KMS-11 (cell line): Measurements from ENCODE around the gene SH3BP2.

Experiments used
- H2AFZ ChIP-seq: fragments of 200-600 bp; sonication (generic); 2 replicates; pipeline ENCODE4 v1.6.1; 2016; ENCODE audit warnings: antibody characterized with exemption, mixed run types, low read depth
- H3K27ac ChIP-seq: fragments of 200-600 bp; sonication (generic); 2 replicates; pipeline ENCODE4 v1.6.1; 2016; ENCODE audit warnings: mild to moderate bottlenecking, mixed run types
- H3K27me3 ChIP-seq: fragments of 200-600 bp; sonication (generic); 2 replicates; pipeline ENCODE4 v1.6.1; 2017; ENCODE audit warnings: mild to moderate bottlenecking, low read depth, mixed run types, moderate library complexity; ENCODE audit not compliant: insufficient read depth
- H3K36me3 ChIP-seq: fragments of 200-600 bp; sonication (generic); 2 replicates; pipeline ENCODE4 v1.6.1; 2017; ENCODE audit warnings: mild to moderate bottlenecking, mixed run types; ENCODE audit not compliant: insufficient read depth
- H3K4me1 ChIP-seq: fragments of 200-600 bp; sonication (generic); 2 replicates; pipeline ENCODE4 v1.6.1; 2016; ENCODE audit warnings: mild to moderate bottlenecking, low read depth, mixed run types; ENCODE audit not compliant: poor library complexity, severe bottlenecking
- H3K4me2 ChIP-seq: fragments of 200-600 bp; sonication (generic); 2 replicates; pipeline ENCODE4 v1.7.0; 2016; ENCODE audit warnings: mild to moderate bottlenecking, mixed run types
- H3K4me3 ChIP-seq: fragments of 200-600 bp; sonication (generic); IDR thresholded peaks from 2 replicates; pipeline ENCODE4 v1.6.1; 2017; ENCODE audit warnings: low read depth, low read length, mixed read lengths; ENCODE audit not compliant: insufficient read depth
- H3K79me2 ChIP-seq: fragments of 200-600 bp; sonication (generic); 2 replicates; pipeline ENCODE4 v1.6.1; 2016; ENCODE audit warnings: low read depth, mixed run types; ENCODE audit not compliant: insufficient read depth
- H3K9ac ChIP-seq: fragments of 200-600 bp; sonication (generic); 2 replicates; pipeline ENCODE4 v1.6.1; 2016; ENCODE audit warnings: mild to moderate bottlenecking, mixed run types
- H4K20me1 ChIP-seq: fragments of 200-600 bp; sonication (generic); 2 replicates; pipeline ENCODE4 v1.6.1; 2016; ENCODE audit warnings: mild to moderate bottlenecking, mixed run types; ENCODE audit not compliant: insufficient read depth
- TF ChIP-seq, protein P1 (sequence below): fragments of 200-600 bp; sonication (generic); conservative IDR thresholded peaks from 2 replicates; pipeline ENCODE4 v1.6.1; 2017; ENCODE audit warnings: low read depth, mild to moderate bottlenecking, antibody characterized with exemption, low read length, moderate library complexity, mixed read lengths

SH3BP2 gene, protein sequence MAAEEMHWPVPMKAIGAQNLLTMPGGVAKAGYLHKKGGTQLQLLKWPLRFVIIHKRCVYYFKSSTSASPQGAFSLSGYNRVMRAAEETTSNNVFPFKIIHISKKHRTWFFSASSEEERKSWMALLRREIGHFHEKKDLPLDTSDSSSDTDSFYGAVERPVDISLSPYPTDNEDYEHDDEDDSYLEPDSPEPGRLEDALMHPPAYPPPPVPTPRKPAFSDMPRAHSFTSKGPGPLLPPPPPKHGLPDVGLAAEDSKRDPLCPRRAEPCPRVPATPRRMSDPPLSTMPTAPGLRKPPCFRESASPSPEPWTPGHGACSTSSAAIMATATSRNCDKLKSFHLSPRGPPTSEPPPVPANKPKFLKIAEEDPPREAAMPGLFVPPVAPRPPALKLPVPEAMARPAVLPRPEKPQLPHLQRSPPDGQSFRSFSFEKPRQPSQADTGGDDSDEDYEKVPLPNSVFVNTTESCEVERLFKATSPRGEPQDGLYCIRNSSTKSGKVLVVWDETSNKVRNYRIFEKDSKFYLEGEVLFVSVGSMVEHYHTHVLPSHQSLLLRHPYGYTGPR

GRCh38 chr4:2792711-2793585 lies at the start of gene SH3BP2:
Gene SH3BP2 (plus strand): TSS chr4:2793085. CDS start chr4:2820618, 27,533 bp downstream.
- H4K20me1 ChIP-seq = no peaks in the 10 kb centered on the region
- H3K27me3 ChIP-seq = no peaks in the 10 kb centered on the region
- no peak within 1 kb of the TSS; the same call in 1 of the 2 replicates for H2AFZ ChIP-seq
- no peak within 1 kb of the TSS for H3K4me3 ChIP-seq
- H3K9ac ChIP-seq = no peak within 1 kb of the TSS
- no peaks in the 10 kb centered on the region for H3K36me3 ChIP-seq
- peak within 1 kb of the TSS; percentile 25; the same call in 1 of the 2 replicates for H3K4me2 ChIP-seq
- TF ChIP-seq, protein P1, sequence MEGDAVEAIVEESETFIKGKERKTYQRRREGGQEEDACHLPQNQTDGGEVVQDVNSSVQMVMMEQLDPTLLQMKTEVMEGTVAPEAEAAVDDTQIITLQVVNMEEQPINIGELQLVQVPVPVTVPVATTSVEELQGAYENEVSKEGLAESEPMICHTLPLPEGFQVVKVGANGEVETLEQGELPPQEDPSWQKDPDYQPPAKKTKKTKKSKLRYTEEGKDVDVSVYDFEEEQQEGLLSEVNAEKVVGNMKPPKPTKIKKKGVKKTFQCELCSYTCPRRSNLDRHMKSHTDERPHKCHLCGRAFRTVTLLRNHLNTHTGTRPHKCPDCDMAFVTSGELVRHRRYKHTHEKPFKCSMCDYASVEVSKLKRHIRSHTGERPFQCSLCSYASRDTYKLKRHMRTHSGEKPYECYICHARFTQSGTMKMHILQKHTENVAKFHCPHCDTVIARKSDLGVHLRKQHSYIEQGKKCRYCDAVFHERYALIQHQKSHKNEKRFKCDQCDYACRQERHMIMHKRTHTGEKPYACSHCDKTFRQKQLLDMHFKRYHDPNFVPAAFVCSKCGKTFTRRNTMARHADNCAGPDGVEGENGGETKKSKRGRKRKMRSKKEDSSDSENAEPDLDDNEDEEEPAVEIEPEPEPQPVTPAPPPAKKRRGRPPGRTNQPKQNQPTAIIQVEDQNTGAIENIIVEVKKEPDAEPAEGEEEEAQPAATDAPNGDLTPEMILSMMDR = no peak
- H3K27ac ChIP-seq = no peak within 1 kb of the TSS
- H3K79me2 ChIP-seq = no peaks in the 10 kb centered on the region
- H3K4me1 ChIP-seq = no peaks in the 10 kb centered on the region

GRCh38 chr4:2743518-2744445 lies 49.1 kb upstream of the SH3BP2 start:
- no peak overlapping the region for H3K4me2 ChIP-seq
- H3K4me3 ChIP-seq = no peak overlapping the region
- peaks cover 44% of the 10 kb centered on the region for H3K4me1 ChIP-seq
- no peaks in the 10 kb centered on the region for H3K79me2 ChIP-seq
- no peak overlapping the region for H2AFZ ChIP-seq
- TF ChIP-seq, protein P1 = no peak
- H3K27me3 ChIP-seq = no peaks in the 10 kb centered on the region
- H4K20me1 ChIP-seq = no peaks in the 10 kb centered on the region
- H3K36me3 ChIP-seq = no peaks in the 10 kb centered on the region
- no peak overlapping the region for H3K9ac ChIP-seq
- no peak overlapping the region for H3K27ac ChIP-seq

DNA sequence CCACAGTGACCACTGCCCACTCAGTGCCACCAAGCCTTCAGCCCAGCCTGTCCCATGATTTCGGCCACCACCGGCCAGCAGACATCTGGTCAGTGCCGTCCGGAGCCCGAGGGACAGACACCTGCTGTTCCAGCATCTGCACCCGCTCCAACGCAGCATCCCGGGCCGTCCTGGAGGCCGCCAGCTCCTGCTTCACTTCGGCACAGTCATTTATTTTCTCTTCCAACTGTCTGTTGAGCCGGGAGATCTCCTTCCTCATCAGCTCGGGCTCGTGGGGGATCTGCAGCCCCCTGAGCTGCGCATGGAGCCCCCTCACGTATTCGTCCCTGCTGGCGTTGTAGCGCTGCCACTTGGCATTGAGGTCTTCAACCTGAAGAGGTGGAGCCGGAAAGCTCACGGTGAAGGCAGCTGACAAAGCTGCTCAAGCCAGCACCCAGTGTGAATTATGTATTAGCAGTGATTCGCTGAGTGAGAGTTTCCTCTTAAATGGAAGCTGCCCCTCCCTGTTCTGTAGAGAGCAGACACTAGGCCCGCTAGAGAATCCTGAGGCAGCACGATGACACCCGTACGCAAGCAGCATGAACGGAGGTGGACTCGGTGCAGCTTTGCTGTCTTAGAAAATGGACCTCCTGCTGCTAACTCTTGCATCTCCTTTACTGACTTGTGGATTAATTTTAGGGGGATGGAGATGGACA lies 48.2 kb upstream of the SH3BP2 start:
- H3K36me3 ChIP-seq = no peaks in the 10 kb centered on the region

More for the DNA sequence above, 48.2 kb upstream of the SH3BP2 start:
- Histone ChIP-seq H3K9ac (no peak overlapping the region), H2AFZ (no peak overlapping the region), H3K27ac (no peak overlapping the region; the same call in 1 of the 2 replicates), H3K27me3 (no peaks in the 10 kb centered on the region), H3K79me2 (no peaks in the 10 kb centered on the region), H3K4me3 (no peak overlapping the region), H4K20me1 (no peaks in the 10 kb centered on the region), H3K4me2 (no peak overlapping the region; the same call in 1 of the 2 replicates), H3K4me1 (peaks cover 51% of the 10 kb centered on the region)
- TF ChIP-seq, protein P1 = no peak
